Measurements from ENCODE around the gene AGXT. TPM values are rescaled to one million over a fixed set of nuclear protein-coding genes. Genes with fewer than 3 reads are reported as not detected.

Gene AGXT
- total RNA-seq, 1 donor from 2014 or later, result not detected

GRCh38 chr2:240857039-240858008 is 11.3 kb upstream of the AGXT start:
- H3K4me1 Mint-ChIP-seq, result no peaks in the 10 kb centered on the region
- H3K4me3 Mint-ChIP-seq, result no peak overlapping the region
- H3K9me3 Mint-ChIP-seq, result no peaks in the 10 kb centered on the region
- no peak for TF ChIP-seq CTCF (conservative IDR thresholded peaks at IDR 0.05)
- DNase-seq (ENCODE audit: low read depth, low spot score), result no peak
- no peaks in the 10 kb centered on the region for H3K27me3 Mint-ChIP-seq (ENCODE audit: low read depth)
- peak overlapping the region; percentile 28 for H3K27ac Mint-ChIP-seq (ENCODE audit: unreplicated experiment)
- H3K36me3 Mint-ChIP-seq (ENCODE audit: low read depth), result no peaks in the 10 kb centered on the region

GRCh38 chr2:240858321-240858720 is 10.3 kb upstream of the AGXT start:
- Mint-ChIP-seq H3K9me3 (no peaks in the 10 kb centered on the region), H3K27ac (ENCODE audit: unreplicated experiment) (no peak overlapping the region), H3K4me3 (no peak overlapping the region), H3K27me3 (ENCODE audit: low read depth) (peaks cover 5% of the 10 kb centered on the region), H3K36me3 (ENCODE audit: low read depth) (no peaks in the 10 kb centered on the region), H3K4me1 (no peaks in the 10 kb centered on the region)
- no peak for DNase-seq (ENCODE audit: low read depth, low spot score)
- TF ChIP-seq CTCF (conservative IDR thresholded peaks at IDR 0.05), result no peak

DNA sequence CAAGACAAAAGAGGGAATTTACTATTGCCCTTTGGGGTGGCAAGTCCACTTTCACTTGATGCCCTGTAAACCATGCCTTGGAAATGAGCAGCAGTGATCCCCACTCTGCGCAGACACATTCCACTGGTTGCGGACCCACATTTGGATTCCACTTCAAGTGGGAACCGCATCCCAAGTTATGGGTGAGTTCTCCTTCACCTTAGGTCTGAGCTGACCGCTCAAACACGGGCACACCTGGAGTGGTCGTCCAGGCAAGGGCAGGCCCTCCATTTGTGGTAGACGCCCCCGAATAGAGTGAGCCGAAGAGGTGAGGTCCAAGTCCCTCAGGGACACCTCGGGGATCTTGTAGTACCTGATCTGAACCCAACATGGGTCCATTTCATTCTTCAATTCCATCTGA is 9.8 kb upstream of the AGXT start:
- no peaks in the 10 kb centered on the region for H3K36me3 Mint-ChIP-seq (ENCODE audit: low read depth)
- DNase-seq (ENCODE audit: low read depth, low spot score), result no peak
- H3K27me3 Mint-ChIP-seq (ENCODE audit: low read depth), result peaks cover 9% of the 10 kb centered on the region
- H3K9me3 Mint-ChIP-seq, result no peaks in the 10 kb centered on the region
- H3K27ac Mint-ChIP-seq (ENCODE audit: unreplicated experiment), result no peak overlapping the region
- no peak for TF ChIP-seq CTCF (conservative IDR thresholded peaks at IDR 0.05)
- H3K4me1 Mint-ChIP-seq, result no peaks in the 10 kb centered on the region
- no peak overlapping the region for H3K4me3 Mint-ChIP-seq

DNA sequence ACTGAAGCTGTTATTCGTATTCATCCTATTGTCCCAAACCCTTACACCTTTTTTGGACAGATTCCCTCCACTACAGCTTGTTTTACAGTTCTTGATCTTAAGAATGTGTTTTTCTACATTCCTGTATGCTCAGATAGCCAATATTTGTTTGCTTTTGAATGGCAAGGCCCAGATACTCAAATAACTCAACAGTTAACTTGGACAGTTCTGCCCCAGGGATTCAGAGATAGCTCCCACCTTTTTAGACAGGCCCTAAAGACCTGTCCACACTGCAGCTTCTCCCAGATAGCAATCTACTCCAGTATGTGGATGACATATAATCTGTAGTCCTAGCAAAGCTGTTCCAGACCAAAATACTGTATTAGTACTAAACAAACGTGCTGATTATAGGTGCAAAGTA is 7.1 kb upstream of the AGXT start:
- H3K9me3 Mint-ChIP-seq, result no peaks in the 10 kb centered on the region
- H3K4me1 Mint-ChIP-seq, result no peaks in the 10 kb centered on the region
- H3K27me3 Mint-ChIP-seq (ENCODE audit: low read depth), result peaks cover 17% of the 10 kb centered on the region
- no peaks in the 10 kb centered on the region for H3K36me3 Mint-ChIP-seq (ENCODE audit: low read depth)
- H3K27ac Mint-ChIP-seq (ENCODE audit: unreplicated experiment), result no peak overlapping the region
- no peak overlapping the region for H3K4me3 Mint-ChIP-seq
- DNase-seq (ENCODE audit: low read depth, low spot score), result no peak
- no peak for TF ChIP-seq CTCF (conservative IDR thresholded peaks at IDR 0.05)

- Mint-ChIP-seq H3K4me3 (no peak overlapping the region), H3K27ac (ENCODE audit: unreplicated experiment) (no peak overlapping the region)
Observed at GRCh38 chr2:240864475-240864874, 4.1 kb upstream of the AGXT start.

More at GRCh38 chr2:240864475-240864874, 4.1 kb upstream of the AGXT start:
- Mint-ChIP-seq H3K27me3 (ENCODE audit: low read depth) (peaks cover 17% of the 10 kb centered on the region), H3K36me3 (ENCODE audit: low read depth) (no peaks in the 10 kb centered on the region), H3K4me1 (no peaks in the 10 kb centered on the region), H3K9me3 (no peaks in the 10 kb centered on the region)
- no peak for TF ChIP-seq CTCF (conservative IDR thresholded peaks at IDR 0.05)
- DNase-seq (ENCODE audit: low read depth, low spot score), result no peak

Measured in neural crest cell (in vitro differentiated cells).